ENCODE measurements around the gene SLC43A2.

GRCh38 chr17:1548032-1548431 lies 80.6 kb downstream of the SLC43A2 start:
- TF ChIP-seq POLR2A (IDR thresholded peaks at IDR 0.05; ENCODE audit: low read depth, low read length): no peak
- TF ChIP-seq POLR2AphosphoS5 (IDR thresholded peaks at IDR 0.05; ENCODE audit: low read depth, low read length): no peak
- TF ChIP-seq PAX5 (IDR thresholded peaks at IDR 0.05; ENCODE audit: insufficient read depth, low read length, severe bottlenecking): no peak
